Measurements from ENCODE around the gene DIPK1A.
A peak's percentile ranks its signal among the peaks of the same experiment; 100 is the strongest.
"Not testable (repeated sequence)": the region's sequence is repeated elsewhere in the genome, so short reads cannot be mapped to it uniquely, and the experiment has no call there.

DIPK1A gene

GRCh38 chr1:92975551-92976232 is 14.4 kb upstream of the DIPK1A start:
- no peak for DNase-seq

GRCh38 chr1:92974112-92974511 is 12.8 kb upstream of the DIPK1A start:
- DNase-seq, result not testable (repeated sequence)

GRCh38 chr1:92973203-92973897 is 12.1 kb upstream of the DIPK1A start:
- DNase-seq, result no peak

DNA sequence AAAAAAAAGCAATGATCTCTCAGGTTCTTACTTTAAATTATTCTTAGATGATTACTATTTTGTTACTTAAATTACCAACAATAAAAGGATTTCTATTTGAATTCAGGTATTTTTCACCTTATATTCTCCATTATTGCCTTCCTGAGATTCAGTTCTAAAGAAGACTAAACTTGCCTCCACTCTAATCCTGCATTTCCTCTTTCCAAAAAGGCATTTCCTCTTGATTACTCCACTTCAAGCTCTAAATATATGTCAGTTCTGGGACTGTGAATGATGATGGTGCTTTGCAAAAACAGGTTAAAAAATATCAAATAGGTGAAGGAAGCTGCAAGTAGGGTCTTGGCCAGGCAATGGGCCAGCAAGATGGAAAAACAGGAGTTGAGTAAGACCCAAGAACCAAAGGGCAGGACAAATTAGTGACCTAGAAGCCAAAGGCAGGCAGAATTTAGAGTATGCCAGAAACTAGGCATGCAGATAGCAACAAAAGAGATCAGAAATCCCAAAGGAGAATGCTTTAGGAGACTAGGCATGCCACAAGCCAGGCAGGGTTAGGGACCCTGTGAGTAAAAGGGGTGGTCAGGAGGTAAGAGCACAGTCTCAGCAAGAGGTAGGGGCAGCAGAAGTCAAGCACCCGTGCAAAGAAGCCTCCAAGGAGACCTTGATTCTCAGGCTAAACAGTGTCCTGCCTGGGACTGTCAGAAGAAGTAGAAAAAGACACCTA is 11.3 kb upstream of the DIPK1A start:
- no peak for DNase-seq

- not testable (repeated sequence) for DNase-seq
These were observed 10.7 kb upstream of the DIPK1A start for GRCh38 chr1:92971932-92972331.

DNA sequence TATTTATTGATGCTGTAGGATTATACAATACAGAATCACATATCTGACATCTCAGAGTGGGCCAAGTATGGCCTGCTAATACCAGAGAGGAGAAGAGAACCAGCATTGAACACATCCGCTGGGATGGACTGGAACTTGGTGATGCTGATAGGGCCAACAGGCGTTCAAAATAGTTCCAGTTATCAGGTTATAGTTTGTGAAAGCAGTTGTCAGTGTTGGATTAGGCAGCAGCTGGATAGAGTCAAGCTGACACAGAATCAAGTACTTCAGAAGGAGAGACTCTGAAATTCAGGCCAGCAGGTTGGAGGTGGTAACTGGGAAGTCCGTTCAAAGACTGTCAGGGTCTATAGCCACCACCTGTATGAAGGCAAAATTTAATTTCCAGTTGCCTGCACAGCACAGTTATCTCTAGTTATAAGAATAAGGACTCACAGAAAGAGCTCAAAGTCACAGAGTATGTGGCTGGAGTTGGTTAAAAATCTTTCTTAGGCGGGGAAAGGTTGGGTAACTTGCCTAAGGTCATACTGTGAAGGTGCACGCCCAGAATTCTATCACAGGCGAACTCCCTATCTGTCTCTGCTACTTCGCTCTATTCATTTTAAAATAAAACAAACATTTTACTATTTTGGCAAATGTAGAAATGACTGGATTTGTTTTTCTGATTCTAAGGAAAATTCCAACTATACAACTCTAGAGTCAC is 9.9 kb upstream of the DIPK1A start:
- no peak for DNase-seq

DNA sequence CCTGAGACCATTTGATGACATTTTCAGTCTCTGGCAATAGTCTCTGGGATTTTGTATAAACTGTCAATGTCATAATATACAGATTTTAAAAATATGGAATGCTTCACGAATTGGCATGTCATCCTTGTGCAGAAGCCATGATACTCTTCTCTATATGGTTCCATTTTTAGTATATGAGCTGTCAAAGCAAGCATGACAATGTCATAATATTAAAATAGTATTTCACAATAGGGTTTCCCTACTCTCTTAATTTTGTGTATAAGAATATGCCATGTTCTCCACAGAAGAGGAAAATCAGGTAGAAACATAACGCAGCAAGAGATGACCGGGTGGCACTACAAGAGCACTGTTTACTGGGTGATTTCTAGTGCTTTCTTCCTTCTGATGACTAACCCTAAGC is 8.3 kb upstream of the DIPK1A start:
- no peak for DNase-seq

DNA sequence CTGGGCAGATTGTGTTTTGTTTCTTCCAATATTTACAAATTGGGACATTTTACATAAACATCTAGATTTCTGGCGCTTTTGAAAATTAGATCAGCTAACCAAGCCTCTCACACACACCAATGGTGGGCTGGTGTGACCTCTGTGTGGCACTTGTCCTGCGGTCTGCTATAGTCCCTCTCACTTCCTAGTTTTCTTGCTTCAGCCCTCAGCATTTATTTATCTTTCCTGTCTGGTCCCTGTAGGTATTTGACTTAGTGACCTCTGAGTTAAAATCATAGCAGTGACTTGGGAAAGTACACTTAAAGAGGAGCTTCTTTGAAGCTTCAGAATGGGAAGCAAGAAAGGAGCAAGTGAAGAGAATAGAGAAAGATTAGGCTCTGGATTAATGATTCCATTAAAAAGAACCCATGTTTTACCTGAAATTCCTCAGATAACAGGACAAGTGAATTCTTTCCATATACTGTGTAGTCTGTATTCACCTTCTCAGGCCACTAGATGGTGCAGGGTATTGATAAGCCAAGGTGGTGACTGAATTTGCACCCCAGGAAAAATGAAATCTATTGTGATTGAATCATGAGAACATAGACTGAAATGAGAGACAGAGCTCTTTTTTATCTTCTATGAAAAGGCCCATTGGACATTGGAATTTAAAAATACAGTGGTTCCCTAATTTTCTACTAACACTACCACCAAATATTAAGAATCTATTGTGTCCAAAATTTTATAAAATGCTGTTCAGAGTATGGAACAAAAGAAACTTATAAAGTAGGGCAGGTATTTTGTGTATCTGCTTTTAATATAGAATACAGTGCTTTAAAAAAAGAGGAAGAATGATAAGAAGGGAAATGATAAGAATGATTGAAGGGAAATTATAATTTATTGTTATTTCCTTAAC is 7.1 kb upstream of the DIPK1A start:
- no peak for DNase-seq

GRCh38 chr1:92964998-92965397 is 3.7 kb upstream of the DIPK1A start:
- DNase-seq, result no peak

DNA sequence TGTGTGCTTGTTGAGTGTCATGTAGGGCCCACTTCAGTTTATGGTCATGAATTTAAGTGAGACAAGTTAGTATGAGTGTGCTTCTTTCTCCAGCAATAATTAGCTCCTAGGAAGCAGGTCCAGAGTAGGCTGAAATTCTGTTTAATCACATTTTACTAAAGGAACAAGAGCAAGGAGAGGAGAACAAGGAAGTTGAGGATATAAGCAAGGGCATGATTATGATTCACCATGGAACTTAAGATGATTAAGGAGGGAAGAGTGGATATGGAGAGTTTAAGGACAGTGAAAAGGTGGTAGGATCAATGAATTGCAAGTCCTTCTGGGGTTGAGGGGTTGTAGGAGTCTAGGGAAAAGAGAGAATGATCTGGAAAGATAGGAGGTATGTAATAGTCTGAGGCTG is 3.1 kb upstream of the DIPK1A start:
- DNase-seq, result no peak

DNA sequence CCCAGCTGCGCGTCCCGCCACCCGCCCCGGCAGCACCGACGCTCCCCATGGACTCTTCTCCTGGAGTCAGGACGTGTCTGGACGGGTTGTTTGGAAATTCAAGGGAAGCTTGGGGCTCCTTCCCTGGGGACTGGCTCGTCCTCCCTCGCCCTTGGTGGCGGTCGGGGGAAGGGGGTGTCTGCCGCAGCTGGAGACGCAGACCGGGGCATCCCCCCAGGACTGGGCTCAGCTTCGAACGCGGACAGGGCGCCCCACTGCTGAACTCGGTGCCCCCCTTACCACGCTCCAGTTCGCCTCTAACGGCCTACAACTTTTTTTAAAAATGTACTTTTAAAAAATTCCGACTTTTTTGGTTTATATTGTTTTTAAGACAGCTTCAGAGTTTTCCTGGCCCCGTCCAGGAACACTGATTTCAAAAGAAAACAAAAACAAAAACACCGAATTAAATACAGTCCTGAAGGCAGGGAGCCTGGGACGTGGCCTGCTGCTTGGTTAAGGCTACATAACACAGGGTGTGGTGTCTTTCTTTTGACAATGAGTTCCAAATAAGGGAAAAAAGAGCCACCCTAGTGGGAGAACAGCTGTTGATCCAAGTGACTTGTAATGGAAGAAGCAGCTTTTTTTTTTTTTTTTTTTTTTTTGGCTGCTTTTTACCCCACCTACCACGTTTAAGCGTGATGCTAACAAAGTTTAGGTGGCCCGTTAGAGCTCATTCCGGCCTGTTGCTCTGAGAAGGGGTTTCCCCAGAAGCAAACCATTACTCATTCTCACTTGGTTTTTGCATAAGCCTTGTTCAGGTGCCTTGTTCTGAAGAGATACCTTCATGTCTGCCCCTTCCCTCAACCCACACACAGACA is 862 bp upstream of the DIPK1A start:
- DNase-seq, result peak; percentile 51

- DNase-seq, result peak; percentile 84
These were observed 699 bp downstream of the DIPK1A start for GRCh38 chr1:92960395-92961130.

DNA sequence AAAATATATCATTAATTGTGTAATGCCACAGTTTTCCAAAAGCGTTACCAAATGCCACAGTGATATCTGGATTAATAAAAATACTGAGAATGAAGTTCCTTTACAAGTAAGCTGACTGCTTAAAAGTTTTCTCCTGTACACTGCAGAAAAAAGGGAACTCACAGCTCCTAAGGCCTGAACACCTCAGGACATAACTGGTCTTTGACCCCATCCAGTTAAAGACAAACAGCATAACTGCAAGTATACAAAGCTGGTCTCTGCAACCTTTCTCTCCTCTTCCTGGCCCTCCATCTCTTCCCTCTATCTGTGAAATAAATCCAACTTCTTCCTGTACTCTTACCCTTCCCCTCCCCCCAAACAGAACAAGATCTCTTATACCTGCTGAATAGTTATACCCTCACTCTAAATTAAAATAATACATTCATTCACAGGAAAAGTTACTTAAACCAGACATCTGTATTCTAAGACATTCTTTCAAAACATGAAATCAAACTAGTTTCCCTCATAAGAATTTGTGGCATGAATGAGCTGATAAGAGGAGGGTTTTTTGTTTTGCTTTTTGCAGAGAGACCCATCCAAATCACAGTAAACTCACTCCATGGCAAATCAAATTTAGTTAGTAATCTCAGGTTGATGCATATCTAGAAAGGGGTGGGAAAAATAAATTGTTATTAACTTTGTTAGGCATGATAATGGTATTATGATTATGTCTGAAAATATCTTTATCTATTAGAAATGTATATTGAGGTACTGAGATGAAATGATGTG is 2.9 kb downstream of the DIPK1A start:
- DNase-seq, result no peak

GRCh38 chr1:92957030-92957734 is 4.1 kb downstream of the DIPK1A start:
- no peak for DNase-seq

DNA sequence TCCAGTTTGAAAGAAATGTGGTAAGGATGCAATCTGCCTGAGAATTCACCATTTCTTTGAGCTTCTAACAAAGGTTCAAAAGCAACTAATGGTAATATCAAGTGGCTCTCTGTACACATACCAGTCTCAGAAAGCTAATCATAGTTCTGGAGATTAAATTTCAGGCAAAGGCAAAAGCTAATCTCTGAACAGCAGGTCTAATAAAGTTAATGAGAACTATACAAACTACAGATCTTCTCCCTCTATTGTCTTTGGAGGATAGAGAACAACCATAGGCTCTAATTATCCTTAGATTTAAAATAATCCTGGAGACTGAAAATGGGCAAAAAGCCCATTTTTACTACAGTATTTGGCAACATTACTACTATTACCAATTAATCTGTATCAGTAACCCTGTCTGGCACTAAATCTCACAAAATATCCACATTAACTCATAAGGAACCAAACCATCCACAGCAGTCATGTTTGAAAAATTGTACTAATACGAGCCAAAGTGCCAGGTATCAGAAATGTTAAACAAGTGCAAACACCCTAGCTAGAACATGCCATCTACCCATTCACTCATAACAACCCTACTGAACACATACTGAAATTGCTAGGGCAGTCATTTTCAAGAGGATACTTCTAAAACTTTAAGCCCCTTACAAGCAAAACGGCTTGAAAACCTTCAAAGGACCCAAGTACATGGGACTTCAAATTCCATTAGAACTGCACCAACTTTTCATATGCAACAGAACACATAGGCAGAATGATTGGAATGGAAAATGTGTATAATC is 4.8 kb downstream of the DIPK1A start:
- DNase-seq, result no peak

- DNase-seq, result no peak
These were observed 7.8 kb downstream of the DIPK1A start for GRCh38 chr1:92953491-92953890.

GRCh38 chr1:92952714-92953113 is 8.5 kb downstream of the DIPK1A start:
- DNase-seq, result no peak

DNA sequence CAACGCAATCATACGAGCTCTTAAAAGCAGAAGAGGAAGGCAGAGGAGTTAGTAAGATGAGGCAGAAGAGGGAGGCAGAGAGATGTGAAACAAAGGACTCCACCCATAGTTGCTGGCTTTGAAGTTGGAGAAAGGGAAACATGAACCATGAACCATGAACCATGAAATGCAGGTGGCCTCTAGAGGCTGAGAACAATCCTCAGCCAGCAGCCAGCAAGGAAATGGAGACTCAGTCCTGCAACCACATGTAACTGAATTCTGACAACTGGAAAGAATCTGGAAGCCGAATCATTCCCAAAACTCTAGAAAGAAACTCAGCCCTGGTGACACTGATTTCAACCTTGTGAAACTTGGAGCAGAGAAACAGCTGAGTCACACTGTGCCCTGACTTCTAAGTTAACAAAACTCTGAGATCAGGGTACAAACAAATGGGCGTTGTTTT is 10.1 kb downstream of the DIPK1A start:
- no peak for DNase-seq

Measured in NCI-H2227 treated with DMSO at 0.1 percent for 48 hours (cell line).